Central memory CD4-positive, alpha-beta T cell (primary cell): ENCODE measurements around the gene YIPF5.

Source experiments
- DNase-seq: peaks from one replicate; pipeline ENCODE4 v3.0.0; 2022

Gene YIPF5

DNA sequence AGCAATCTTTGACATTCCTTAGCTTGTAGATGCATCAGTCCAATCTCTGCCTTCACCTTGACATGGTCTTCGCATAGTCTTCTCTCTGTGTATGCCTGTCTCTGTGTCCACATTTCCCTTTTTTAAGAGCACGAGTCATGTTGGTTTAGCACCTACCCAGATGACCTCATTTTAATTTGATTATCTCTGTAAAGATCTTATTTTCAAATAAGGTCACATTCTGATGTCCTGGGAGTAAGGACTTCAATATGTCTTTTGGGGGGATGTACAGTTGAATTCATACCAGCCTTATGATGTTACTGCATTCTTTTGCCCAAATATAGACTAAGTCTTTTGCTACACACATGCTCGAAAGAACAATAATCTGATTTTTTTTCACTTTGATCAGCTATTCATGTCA, 7.1 kb upstream of the YIPF5 start:
- no peak for DNase-seq

DNA sequence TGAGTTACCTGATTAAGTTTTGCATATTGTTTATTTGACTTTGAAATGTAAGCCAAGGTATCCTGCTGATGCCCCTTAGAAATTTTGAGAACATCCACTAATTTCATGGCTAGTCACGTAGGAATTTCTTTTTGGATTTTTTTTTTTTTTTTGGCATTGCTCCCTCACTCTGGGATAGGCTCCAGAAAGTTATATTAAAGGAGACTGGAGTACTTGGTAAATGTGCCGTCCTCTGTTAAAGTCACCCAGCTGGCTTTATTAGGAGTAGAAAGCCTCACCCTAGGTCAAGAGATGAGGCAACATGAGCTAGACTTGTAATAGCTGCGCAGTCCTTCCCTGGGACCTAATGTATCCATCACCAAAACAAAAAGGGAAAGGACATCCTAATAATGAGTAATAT, 3.3 kb upstream of the YIPF5 start:
- DNase-seq, result no peak

DNA sequence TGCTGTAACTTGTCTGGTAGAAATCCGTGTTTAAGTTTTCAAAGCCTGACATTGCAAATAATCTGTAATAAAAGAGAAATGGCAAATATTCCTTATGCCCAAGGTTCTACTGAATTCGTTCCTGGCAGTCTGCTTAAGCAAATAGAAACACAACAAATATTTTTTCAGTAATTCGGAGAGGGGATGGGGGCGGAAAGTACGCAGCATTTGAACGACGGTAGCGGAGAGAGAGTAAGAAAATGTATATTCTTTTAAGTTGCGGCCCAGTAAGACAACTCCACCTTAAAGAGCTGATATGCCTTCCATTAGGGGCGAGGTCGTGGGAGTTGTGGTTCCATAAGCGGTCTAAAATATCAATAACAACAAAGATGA, 569 bp downstream of the YIPF5 start:
- no peak for DNase-seq

DNA sequence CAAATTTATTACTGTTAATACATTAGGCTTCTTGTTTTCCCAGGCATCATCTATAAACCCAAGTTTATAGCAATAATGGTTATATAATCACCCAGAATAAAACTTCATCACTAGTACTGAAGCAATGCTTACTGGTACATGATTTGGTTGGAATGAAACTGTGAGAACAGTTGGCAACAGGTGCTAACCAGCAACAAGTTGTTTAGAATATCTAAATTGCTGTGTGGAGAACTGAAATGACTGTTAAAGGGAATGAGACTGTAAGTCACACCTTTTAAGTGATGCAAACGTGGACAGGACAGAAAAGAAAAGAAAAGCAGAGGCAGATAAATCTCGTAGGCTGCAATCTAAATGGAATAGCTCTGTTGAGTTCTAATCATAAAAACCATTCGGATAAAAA, 2.5 kb downstream of the YIPF5 start:
- DNase-seq, result no peak

DNA sequence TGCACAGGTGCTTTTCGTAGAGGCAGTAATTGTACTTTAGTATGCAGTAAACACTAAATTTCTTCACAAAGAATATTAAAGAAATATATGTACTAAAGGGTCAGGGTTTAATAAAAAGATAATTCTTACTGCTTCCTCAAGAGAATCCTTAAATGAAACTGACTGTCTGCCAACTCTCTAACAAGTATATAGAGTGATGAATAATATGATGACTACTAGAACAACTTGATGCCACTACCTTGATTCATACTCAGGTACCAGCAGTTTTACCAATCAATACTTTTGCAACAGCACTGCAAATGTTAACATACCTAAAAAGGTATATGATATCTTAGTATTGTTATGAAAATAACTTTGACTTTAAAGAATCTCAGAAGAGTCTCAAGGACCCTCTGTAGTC, 3.8 kb downstream of the YIPF5 start:
- no peak for DNase-seq

DNA sequence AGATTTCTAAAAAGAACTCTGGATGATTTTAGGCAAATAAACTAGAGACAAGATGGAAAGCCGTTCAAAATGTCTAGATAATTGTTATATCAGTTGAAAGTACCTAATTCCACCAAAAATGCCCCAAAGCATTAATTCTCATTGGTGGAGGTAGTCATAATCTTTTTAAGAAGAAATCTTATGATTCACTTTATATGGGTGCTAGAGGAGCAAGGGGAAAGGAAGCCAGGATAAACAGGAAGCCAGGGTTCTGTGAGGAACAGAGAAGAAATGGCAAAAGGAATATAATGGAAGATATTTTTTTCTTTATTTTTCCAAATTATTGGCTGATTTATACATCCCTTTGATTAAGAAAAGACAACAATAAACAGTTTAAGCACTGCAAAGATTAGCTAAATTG, 7.8 kb downstream of the YIPF5 start:
- no peak for DNase-seq

DNA sequence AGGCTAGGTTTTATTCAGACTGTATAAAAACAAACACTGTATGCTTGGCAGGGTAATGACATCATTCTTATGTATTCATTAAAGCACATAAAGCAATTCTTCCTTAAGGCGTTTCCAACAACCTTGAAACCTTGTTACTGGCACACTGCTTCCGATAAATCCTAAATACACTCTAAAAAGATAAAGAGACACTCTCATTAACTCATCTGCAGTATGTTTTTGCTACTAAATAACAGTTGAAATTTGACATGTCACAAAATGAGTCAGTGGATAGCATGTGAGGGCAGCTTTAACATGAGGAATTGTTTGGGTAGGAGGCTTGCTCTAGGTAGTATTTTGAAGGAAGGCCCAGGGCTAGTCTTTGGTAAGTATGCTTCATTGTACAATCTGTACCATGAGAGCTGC, 13.7 kb downstream of the YIPF5 start:
- no peak for DNase-seq

DNA sequence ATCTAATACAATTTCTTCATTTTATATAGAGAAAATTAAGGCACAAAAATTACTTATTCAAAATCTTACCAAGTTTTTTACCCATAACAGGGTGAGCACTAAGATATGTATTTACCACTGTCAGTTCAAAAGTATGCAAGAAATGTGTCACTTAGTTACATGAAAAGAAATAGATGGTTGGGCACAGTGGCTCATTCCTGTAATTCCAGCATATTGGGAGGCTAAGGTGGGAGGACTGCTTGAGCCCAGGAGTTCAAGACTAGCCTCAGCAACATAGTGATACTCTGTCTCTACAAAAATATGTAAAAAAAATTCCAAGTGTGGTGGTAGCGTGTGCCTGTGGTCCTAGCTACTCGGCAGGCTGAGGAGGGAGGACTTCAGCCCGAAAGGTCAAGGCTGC, 19.4 kb downstream of the YIPF5 start:
- DNase-seq, result no peak

DNA sequence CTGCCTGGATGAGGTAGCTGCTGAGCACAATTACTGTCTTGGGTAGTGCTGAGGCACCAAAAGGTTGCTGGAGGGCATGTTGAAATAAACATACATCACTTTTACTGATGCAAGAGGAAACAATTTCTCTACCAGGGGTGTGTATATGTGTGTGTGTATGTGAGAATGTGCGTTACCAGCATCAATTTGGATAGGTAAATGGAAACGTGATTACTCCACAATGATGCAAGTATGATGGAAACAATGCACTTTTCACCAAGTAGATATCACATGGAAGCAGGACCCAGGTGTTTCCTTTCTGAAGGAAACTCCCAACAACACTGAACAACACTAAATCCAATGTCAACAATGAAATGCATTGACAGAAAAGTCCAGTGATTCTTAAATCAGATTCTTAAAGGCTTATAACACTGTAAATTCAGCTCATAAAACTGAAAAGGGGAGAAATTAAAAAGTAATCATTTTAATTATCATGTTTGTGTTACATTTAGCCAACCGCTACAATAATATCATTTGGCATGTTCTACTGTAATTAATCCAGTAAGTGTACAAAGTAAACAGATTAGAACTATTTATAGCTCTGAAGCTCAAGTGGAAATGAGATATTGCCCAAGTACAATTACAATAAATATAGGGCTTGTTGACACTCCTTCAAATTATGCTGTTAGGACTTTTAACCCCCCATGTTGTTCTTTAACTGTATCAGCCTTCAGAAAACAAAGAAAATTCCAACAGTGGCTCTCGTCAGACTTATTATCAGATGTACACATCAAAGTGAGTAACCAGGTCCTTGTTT, 25.3 kb downstream of the YIPF5 start:
- DNase-seq, result no peak

DNA sequence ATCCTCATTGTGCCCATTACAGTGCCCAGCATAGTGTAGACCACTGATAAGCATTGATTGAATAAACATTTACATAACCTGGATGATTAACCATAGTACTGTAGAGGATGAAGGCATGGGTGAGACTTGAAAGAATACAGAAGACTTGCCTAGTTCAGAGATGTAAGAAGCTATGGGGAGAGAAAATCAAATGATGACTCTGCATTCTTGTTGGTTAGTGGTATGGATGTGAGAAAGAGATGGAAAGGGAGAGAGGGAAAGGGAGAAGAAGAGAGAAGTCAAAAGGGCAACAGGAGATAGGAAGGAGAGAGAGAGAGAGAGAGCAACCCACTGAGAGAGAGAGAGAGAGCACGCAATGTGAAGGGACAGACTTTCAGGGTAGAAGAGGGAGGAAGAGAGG, 26.8 kb downstream of the YIPF5 start:
- no peak for DNase-seq

DNA sequence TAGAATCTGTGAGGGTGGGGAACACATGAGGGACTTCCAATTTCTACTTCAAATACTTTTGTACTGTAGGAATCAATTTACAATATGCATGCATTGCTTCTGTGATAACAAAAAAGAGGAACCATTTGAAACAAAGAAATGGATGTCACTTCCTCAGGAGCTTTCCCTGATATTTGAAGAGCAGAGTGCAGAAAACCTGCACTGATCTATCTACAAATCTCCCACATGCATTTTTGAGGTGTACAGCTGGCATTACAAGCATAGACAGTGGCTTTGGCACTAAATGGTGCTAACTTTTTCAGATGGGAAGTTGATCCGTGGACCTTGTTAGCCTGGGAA, 27.7 kb downstream of the YIPF5 start:
- no peak for DNase-seq

DNA sequence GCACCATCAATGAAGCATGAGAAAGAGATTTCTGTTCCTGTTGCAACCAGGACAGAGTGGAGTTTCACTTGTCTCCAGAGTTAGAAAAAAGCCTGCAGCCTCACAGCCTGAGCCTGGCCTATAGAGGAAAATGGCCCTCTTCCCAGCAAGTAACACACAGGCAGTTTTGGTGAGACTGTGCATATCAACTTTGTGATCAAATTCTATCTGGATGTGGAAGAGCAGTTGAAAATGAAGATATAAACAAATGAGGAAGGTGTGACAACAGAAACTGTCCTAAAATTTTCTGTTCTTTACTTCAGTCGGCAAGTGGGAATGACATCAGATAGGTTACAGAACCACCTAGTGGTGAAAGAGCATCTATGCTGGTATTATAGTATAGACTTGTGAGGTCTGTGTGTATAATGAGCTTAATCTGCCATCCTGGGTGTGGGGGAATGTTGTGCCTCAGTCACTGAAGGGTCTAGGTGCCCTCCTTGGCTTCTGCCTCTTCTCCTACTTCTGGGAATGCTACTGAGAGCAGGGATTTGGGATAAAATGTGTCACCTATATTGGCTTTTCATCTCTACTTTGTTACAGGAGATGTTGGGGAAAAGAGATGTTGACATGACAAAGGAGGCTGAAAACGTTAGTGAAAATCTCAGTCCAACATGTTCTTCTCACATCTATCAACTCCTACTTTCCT, 28.2 kb downstream of the YIPF5 start:
- peak; percentile 12 for DNase-seq

DNA sequence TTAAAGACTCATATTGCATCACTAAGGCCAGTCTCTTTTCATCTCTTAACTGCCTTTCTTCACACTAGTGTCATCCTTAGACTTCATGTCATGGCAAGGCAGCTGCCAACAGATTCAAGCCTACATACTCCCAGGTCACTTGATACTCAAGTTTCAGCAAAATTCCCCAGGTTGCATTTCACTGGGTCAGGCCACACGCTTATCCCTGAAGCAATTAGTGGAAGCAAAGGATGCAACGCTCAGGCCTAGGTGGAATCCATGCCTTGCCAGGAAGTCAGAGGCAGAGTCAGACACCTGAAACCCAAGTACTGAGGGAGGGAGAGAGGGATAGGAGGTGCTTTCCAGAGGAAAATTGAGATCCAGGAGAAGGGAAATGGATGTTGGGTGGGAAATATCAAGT, 28.9 kb downstream of the YIPF5 start:
- DNase-seq, result no peak

DNA sequence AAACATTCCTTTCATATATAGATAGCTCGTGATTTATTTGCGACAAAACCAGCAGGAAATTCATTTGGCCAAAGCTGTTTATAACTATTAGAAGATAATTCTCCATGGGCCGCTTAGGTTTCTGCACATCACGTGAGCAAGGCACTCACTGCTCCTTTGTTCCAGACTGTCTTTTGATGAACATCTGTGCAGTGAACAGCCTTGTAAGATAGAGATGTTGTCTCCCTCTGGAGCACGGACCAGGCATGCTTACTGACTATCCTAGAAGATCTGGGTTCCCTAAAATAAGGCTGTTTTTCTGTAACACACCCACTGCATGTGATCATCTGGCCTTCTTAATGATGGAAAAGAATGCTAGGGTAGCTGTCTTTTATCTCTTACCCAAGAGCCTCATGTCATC, 30.9 kb downstream of the YIPF5 start:
- no peak for DNase-seq

DNA sequence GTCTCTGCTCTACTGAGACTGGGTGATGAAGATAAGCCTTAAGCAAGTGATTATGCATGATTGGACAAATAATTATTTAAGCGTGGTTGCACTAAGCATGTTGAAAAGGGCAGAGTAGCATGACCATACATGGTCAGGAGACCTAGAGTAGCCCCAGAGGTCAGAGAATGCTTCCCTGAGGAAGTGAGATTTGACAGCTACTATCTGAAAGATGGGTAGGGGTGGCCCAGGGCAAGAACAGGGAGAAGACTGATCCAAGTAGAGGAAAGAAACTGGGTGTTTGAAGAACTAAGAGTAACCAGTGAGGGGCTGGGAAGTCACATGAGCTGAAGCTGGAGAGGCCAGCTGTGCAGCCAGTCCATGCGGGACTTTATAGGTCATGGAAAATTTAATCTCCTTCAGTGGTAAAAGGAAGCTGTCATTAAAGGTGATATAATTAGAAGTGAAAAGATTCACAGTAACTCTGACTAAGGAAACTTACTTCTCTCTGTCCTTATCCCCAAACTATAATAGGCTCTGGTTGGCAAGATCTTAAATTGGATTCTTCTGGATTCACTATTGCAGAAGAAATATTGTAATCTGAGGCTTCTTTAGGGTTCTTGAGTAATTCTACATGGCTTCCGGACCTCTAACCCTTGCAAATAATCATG, 35.2 kb downstream of the YIPF5 start:
- no peak for DNase-seq

DNA sequence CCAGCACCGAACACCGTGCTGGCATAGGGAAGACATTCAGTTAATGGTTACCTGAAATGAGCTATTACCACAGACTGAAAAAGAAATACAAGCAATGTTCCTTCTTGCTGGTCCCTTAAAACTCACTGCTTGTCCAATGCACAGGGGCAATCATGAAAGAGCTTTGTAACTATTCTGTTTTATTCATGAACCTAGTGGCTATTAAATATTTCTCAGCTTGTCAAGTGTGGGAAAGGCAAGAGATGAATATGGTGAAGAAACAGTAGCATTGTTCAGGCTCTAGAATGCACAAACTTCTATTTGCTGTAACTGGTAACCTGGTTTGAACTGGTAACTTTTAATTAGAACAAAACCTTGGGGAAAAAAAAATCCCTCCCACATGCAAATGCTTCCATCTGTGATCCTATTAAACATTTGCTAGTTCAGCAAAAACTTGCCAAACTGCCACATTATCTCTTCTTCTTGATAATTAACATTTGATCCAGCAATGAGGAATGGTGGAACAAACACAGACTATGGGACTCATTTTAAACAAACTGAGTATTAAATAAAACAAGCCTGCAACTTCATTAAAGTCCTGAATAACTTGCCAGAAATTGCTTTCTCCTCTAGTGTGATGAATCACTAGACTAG, 36.1 kb downstream of the YIPF5 start:
- DNase-seq, result no peak

DNA sequence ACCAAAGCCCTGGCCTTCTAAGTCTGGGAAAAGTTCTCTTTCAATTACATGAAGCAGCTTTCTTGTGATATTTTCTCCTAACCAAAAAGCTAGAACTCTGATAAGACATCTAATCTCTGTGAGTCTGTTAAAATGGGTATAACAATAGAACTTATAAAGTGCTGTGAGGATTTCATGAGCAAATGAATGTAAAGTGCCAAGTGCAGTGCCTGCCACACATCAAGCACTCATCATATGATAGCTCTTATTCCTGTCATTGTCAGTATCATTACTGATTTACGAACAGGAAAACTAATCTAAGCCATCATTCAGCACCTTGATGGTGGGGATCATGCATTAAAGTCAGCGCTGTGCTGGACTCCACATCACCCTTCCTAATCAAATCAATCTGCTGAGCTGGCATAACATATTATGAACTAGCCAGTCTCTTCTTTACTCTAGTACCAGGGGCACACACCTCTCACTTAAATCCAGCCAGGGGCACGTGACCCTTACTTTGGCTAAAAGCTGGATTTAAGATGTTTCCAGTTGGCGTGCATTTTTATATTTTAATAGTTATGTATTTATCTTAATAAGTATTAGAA, 37.3 kb downstream of the YIPF5 start:
- no peak for DNase-seq

DNA sequence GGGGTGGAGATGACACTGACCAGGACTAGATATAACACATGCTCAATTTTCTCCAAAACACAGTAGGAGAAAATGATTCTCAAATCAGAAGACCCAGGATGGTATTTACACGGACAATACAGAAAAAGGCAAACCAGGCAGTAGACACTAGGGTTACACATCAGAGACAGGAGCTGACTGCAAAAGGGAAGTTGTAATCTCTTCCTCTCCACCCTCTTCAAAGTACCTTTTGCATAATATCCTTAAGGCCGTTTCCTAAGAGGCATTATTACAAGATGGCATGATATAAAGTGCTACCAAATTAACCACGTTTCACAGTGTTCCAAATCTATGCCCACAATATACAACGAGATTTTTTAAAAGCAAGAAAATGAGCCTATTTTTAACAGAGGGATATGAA, 39.2 kb downstream of the YIPF5 start:
- DNase-seq, result no peak

DNA sequence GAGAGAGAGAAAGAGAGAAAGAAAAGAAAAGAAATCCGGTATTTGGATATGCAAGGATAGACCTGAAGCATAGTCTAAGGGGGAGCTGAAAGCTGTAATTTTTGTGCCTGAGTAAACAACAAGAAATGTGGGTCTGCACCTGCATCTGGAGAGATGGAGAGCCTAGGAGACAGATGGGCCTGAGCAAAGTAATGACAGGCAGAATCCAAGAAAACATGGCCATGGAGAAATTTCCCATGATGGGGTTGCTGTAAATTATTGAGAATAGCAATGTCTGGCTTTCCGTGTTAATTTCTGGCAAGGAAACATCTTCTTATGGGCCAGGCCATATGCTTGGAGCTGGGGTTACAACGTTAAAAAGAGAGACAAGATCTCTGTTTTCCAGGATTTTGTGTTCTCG, 40.2 kb downstream of the YIPF5 start:
- DNase-seq, result no peak

DNA sequence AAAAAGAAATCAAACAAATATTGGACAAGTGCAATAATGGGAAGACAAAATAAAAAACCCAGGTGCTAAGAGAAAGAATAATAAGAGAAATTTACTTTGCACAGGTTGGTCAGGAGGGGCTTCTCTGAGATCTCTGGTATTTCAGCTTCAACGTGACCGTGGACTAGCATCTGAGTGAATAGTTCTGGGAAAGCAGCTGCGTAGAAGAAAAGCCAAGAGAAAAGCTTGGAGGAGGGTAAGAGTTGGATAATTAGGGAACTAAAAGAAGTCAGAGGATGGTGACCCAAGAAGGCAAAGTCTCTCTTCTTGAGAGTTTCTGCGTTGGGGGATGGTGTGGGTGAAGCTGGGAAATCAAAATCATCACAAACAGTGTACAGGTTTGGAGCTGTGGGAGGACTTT, 41.6 kb downstream of the YIPF5 start:
- no peak for DNase-seq

DNA sequence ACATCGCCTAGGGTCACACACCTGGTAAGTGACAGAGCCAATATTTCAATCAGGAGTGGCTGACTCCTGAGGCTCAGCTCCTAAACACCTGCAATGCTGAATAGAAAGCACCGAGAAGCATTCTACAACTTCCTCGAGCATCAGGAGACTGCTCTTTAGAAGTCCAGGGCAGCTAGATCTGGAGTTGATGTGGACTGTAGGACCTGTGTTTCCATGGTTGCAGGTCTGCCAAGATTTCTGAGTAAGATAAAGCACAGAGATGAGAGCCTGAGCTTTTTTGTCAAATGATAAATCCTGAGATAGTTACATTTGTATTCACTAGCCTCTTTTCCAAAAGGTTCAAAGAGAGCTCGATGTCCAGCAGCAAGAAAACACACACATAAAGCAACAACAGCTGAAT, 43.8 kb downstream of the YIPF5 start:
- no peak for DNase-seq

DNA sequence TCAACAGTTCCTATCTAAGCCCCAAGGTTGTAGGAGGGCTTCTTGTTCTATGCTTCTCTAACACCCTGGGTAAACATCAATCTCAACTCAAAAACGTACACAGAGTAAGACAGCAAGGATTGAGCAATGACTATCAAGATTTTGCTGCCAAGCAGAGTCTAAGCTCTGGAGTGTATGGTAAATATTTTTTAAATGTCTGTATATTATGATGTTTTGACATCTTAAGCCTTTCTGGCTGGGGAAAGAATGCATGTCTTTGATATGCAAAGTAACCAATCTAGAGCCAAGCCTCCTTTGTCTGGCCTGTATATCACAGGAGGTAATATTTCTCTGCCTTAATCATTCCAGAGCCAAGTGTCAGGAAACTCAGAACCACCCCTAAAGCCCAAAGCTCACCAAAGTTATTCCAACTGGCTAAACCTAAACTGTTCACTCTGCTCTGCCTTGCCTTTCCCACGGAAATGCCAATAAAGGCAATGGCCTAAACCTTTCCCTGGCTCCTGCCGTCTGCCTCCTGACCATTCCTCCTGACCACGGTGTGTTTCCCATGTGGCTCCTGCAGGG, 45.2 kb downstream of the YIPF5 start:
- no peak for DNase-seq

DNA sequence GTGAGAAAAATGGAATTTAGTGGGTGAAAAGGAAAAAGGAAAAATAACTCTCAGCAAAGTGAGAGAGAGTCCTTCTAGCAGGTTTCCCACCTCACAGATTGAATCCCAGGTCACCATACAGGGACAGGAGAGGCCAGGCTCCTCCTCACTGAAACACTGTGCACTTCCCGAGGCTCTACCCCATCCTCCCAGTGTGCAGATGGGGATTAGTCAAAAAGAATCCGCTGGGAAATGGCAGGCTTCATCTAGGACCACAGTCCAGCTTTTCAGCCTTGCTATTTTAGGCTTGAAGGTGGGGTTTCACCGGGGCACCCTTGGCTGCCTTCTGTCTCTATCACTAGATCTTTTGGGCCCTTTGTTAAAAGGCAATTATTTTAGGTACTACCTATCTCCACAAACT, 47.8 kb downstream of the YIPF5 start:
- no peak for DNase-seq
